Stomach (tissue), 4 donors: ENCODE results near the gene LCE1A.

Experiments
- EP300 ChIP-seq: sonication (generic); formaldehyde crosslinking; IDR thresholded peaks from one replicate; pipeline ENCODE4 v1.6.1; 2017; ENCODE audit warnings: antibody characterized with exemption
- POLR2A ChIP-seq, 4 donors: fragments of 450-650 bp; IDR thresholded peaks; one replicate each; pipeline ENCODE4 v1.6.1; 2016; ENCODE audit warnings: antibody characterized with exemption in 4 of 4, control low read depth in 2 of 4, mild to moderate bottlenecking in 1 of 4, moderate library complexity in 1 of 4
- POLR2AphosphoS5 ChIP-seq, 3 donors: sonication (generic); formaldehyde crosslinking; IDR thresholded peaks; one replicate each; pipeline ENCODE4 v1.6.1; 2016; ENCODE audit warnings: antibody characterized with exemption in 3 of 3
- TF ChIP-seq, protein P1 (sequence below), 7 experiments: fragments of 450-650 bp in 4 of 7; fragments of 200-600 bp in 3 of 7; sonication (generic) in 3 of 7; IDR thresholded peaks; one replicate each; pipeline ENCODE4 v1.5.1; 2016 to 2019; ENCODE audit warnings: antibody characterized with exemption in 7 of 7, control low read depth in 2 of 7, mild to moderate bottlenecking in 1 of 7

- TF ChIP-seq POLR2A (IDR thresholded peaks at IDR 0.05) (no peak), POLR2AphosphoS5 (IDR thresholded peaks at IDR 0.05) (no peak), EP300 (no peak)
- TF ChIP-seq, protein P1, sequence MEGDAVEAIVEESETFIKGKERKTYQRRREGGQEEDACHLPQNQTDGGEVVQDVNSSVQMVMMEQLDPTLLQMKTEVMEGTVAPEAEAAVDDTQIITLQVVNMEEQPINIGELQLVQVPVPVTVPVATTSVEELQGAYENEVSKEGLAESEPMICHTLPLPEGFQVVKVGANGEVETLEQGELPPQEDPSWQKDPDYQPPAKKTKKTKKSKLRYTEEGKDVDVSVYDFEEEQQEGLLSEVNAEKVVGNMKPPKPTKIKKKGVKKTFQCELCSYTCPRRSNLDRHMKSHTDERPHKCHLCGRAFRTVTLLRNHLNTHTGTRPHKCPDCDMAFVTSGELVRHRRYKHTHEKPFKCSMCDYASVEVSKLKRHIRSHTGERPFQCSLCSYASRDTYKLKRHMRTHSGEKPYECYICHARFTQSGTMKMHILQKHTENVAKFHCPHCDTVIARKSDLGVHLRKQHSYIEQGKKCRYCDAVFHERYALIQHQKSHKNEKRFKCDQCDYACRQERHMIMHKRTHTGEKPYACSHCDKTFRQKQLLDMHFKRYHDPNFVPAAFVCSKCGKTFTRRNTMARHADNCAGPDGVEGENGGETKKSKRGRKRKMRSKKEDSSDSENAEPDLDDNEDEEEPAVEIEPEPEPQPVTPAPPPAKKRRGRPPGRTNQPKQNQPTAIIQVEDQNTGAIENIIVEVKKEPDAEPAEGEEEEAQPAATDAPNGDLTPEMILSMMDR (IDR thresholded peaks at IDR 0.05) = no peak
Observed at GRCh38 chr1:152786077-152786476, 41.2 kb upstream of the LCE1A start, which contains the start of gene LCE1E.
